HL-60/S4 treated with phorbol 12-myristate 13-acetate at 8.2 ng/mL for 4 days and 3 days (cell line): Measurements from ENCODE around the gene GORASP2.

Experiments used
- in situ Hi-C: fragments of 300-500 bp; cut with MboI; formaldehyde crosslinking; loops from 2 replicates; pipeline ENCODE4 v1.15.0; 2022; ENCODE audit warnings: low sequenced_read_pairs

Gene GORASP2

DNA sequence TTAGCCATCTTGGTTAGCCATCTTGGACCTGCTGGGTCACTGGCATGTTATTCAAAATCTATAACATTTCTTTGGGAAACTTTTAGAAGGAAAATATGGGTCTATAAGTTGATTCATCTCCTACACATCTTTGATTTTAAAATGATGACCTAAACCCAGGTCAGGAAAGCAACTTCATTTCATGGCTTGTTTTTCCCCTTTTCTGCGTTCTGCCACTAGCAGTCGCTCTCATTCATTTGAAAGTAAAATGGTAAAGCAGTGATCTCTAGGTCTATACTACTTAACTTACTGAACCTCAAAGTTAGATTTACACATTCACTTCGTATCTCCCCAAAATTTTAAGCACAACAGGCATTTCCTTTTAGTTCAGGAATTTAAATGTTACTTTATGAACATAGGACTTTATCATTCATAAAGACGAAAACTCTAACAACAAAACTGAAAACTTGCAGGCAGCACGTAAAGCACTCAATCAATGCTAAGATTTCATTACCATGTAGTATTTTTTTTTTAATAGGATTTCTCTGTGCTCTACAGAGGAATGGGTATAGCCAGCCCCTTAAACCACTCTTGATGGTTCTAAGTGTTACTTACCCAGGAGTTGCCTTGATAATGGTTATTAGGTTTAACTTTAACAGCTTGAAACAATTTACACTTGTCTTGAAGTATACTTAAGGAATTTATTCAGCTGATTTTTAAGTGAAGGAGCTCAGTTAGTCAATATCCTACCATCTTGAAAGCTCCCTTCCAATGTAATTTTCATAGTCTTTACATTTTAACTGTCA, 62.5 kb downstream of the GORASP2 start:
- in situ Hi-C loops: loop anchor here (25.0 kb wide), 1 partner anchor 421 kb away; no protein-coding TSS in a partner anchor

DNA sequence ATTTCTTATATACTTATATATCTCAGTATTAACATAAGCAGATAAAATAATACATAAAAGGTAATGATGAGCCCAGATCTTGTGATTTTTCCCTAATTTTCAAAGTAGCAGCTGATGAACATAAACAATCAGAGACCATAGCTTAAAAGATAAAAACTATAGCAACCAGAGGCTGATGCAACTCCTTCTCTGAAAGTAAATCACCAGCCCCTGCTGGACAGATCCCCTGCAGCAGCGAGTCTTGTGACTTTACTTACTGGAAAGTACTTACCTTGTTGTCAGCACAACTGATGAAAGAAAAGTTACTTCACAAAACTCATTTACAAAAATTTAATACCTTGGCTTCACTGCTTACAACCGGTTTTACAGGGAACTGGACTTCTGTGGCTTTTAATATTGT, 67.3 kb downstream of the GORASP2 start:
- in situ Hi-C loops: loop anchor here (25.0 kb wide), 1 partner anchor 416 kb away; no protein-coding TSS in a partner anchor

DNA sequence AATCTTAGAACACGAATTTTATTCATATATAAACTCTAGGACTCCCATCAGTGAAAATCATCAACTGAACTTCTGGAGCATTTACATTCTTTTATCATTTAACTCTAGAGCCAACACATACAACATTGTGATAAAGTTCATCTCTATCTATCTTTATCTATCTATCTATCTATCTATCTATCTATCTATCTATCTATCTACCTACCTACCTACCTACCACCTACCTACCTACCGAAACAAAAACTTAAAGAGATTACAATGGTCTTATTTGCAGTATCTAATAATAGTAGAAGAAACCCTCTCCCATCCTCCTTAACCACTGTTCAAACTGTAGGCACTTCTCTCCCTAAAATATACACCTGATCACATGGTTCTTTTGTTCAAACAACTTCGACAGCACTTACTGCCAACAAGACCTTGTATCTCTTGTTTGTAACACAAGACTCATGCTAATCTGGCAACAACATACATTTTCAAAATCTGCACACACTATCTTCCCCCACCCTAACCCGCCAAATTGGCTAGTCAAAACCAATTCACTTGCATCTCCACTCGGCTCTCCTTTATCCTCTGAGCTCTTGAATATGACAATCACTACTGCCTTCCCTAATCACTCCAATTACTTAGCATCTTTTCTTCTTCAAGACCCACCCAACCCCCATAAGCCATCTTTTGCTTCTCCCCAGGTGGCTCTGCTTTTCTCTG, 69.0 kb downstream of the GORASP2 start:
- in situ Hi-C loops: loop anchor here (25.0 kb wide), 1 partner anchor 414 kb away; no protein-coding TSS in a partner anchor

DNA sequence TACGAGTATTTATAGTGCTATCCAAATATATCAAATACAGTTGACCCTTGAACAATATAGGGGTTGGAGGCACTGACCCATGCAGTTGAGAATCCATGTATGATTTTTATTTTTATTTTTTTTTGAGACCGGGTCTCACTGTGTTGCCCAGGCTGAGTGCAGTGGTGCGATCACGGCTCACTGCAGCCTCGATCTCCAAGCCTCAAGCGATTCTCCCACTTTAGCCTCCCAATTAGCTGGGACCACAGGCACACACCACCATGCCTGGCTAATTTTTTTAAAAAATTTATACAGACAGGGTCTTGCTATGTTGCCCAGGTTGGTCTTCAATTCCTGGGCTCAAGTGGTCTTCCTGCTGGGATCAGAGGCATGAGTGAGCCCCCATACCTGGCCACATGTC, 70.6 kb downstream of the GORASP2 start:
- in situ Hi-C loops: loop anchor here (25.0 kb wide), 1 partner anchor 413 kb away; no protein-coding TSS in a partner anchor

DNA sequence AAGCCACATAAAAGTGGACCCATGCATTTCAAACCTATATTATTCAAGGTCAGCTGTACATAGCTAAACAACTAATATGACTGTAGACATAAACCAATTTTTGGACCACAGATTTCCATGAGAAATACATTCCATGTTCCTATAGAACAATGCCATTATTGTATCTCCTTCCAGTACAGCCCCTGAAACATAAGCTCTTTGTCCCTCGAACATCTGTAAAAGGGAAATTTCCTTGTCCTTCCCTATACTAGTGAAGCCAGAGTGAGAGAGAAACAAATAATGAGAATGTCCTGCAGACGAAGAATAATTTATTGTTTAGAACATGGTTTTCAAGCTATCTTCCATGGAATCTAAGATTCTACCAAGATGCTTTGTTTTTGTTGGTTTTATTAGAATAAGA, 75.3 kb downstream of the GORASP2 start:
- in situ Hi-C loops: no loop called here

DNA sequence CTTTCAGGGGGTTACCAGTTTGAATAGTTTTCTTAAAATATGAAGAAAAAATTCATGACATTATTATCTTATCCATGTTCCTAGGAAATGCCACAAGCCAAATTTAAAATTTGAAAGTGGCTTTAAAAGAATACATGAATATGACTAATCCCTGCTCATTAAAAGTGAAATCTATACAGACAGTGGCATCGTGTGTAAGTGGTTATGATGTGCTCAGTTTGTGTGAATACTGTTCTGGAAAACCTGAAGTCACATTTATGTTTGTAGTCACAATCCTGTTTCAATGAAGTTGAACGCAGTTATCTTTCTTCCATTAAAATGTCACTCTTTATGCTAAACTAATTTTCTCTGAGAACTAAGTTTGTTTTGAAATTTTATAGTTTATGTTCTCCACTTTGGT, 75.8 kb downstream of the GORASP2 start:
- in situ Hi-C loops: no loop called here

DNA sequence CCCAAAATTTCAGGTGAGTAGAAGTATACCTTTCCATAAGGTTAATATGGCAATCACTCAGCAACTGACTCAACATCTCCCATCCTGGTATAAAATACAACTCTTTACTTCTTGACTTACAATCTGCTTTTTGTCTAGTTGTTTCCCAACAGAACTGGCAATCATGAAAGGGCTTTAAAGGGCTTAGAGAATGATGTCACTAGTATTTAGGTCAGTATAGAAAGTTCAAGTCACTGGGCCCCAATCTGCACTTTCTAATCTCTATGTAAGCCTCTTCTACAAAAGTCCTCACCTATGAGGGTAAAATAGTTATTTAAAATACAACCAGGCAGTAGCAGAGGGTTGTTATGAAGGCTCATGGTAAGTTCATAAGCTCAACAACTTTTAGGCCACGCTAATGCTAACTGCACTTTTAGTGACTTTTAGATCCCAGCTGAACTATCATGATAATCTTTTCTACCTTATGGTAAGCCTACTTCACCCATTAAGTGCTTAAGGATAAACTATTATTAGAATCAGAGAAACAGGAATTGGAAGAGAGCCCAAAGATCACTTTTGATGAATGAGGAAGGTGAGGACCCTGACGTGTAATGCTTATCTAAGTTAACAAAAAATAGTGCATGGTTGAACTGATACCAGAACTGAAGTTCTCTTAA, 79.6 kb downstream of the GORASP2 start:
- in situ Hi-C loops: no loop called here

DNA sequence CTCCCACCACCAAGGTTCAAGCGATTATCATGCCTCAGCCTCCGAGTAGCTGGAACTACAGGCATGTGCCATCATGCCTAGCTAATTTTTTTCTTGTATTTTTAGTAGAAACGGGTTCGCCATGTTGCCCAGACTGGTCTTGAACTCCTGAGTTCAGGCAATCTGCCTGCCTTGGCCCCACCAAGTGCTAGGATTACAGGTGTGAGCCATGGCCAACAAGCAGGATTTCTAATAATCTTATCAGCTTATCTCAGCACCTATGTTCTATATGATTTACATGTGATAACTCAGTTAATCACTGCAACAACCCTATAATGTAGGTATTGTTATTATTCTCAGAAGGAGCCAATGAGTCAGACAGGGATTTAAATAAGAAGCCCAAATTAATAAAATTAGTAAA, 80.3 kb downstream of the GORASP2 start:
- in situ Hi-C loops: no loop called here

DNA sequence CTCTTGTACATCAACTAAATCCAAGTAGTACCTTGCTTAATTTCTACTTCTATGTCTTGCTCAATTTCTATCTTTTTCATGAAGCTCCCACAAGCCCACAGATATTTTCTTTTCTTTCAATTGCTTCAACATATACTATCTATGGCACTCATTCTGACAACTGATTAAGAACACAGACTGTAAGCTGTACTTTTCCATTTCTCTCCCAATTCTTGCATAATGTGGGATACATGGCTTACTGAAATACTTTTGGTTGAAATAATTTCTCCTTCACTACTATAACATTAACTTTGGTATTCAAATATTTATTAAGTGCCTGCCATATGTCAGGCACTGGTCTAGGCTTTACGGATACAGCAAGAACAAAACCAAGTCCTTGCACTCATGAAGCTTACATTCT, 84.8 kb downstream of the GORASP2 start:
- in situ Hi-C loops: no loop called here

DNA sequence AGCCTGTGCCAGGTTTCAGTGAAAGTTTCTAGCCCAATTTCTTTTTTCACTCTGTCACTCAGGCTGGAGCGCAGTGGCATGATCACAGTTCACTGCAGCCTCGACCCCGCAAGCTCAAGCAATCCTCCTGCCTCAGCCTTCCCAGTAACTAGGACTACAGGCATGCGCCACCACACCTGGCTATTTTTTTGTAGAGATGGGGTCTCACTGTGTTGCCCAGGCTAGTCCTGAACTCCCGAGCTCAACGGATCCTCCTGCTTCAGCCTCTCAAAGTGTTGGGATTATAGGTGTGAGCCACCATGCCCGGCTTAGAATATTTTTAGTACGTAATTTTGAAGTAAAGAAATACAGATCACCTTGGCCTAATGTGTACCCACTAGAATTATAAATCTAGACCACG, 87.1 kb downstream of the GORASP2 start:
- in situ Hi-C loops: no loop called here
